Stimulated activated CD8-positive, alpha-beta memory T cell treated with anti-CD3 and anti-CD28 coated beads, Interleukin-4, amount 100 ng/mL, for 24 hours (primary cell): Measurements from ENCODE around the gene PNRC1.
"Not testable (repeated sequence)": the region's sequence is repeated elsewhere in the genome, so short reads cannot be mapped to it uniquely, and the experiment has no call there.

Experiments
- DNase-seq: peaks from one replicate; pipeline ENCODE4 v3.0.0-alpha.2; 2020; ENCODE audit warnings: low read depth

The PNRC1 gene

GRCh38 chr6:89080281-89081128 lies at the start of gene PNRC1:
Gene PNRC1, plus strand, starts transcription at chr6:89080751. Its CDS starts 144 bp downstream, at chr6:89080895.
- peak; percentile 100 for DNase-seq

GRCh38 chr6:89032599-89032998 lies 48.0 kb upstream of the PNRC1 start:
- no peak for DNase-seq

GRCh38 chr6:89033461-89033860 lies 47.1 kb upstream of the PNRC1 start:
- no peak for DNase-seq

- DNase-seq = not testable (repeated sequence)
These were observed 46.4 kb upstream of the PNRC1 start for GRCh38 chr6:89034116-89034515.

GRCh38 chr6:89034586-89035251 lies 45.8 kb upstream of the PNRC1 start:
- DNase-seq = no peak

GRCh38 chr6:89035252-89036101 lies 45.1 kb upstream of the PNRC1 start:
- DNase-seq = no peak

- DNase-seq = no peak
These were observed 43.2 kb upstream of the PNRC1 start for GRCh38 chr6:89037141-89037900.

- not testable (repeated sequence) for DNase-seq
These were observed 42.7 kb upstream of the PNRC1 start for GRCh38 chr6:89037901-89038293.

GRCh38 chr6:89042664-89043063 lies 37.9 kb upstream of the PNRC1 start:
- DNase-seq = no peak

GRCh38 chr6:89044328-89045010 lies 36.1 kb upstream of the PNRC1 start:
- DNase-seq = no peak

- DNase-seq = no peak
These were observed 35.6 kb upstream of the PNRC1 start for GRCh38 chr6:89045011-89045387.

GRCh38 chr6:89045576-89045975 lies 35.0 kb upstream of the PNRC1 start:
- DNase-seq = no peak

- no peak for DNase-seq
These were observed 33.1 kb upstream of the PNRC1 start for GRCh38 chr6:89047473-89047872.

GRCh38 chr6:89048288-89048923 lies 32.1 kb upstream of the PNRC1 start:
- DNase-seq = no peak

- DNase-seq = no peak
These were observed 31.6 kb upstream of the PNRC1 start for GRCh38 chr6:89048985-89049384.

GRCh38 chr6:89050155-89050554 lies 30.4 kb upstream of the PNRC1 start:
- no peak for DNase-seq

- DNase-seq = no peak
These were observed 29.9 kb upstream of the PNRC1 start for GRCh38 chr6:89050697-89051096.

- DNase-seq = no peak
These were observed 28.9 kb upstream of the PNRC1 start for GRCh38 chr6:89051676-89052075.

- no peak for DNase-seq
These were observed 26.3 kb upstream of the PNRC1 start for GRCh38 chr6:89054208-89054607.

- no peak for DNase-seq
These were observed 22.8 kb upstream of the PNRC1 start for GRCh38 chr6:89057759-89058158.

- no peak for DNase-seq
These were observed 21.9 kb upstream of the PNRC1 start for GRCh38 chr6:89058627-89059026.
